Common myeloid progenitor, CD34-positive (primary cell): ENCODE measurements around the gene SDHB.

ENCODE experiments used
- CTCF ChIA-PET: fragments of 350-600 bp; sonication (Branson Sonifier 250); formaldehyde crosslinking; loops from one replicate; lab custom pipeline; 2021; ENCODE audit warnings: antibody characterized with exemption; lab: Charles Lee
- POLR2A ChIA-PET: fragments of 350-600 bp; sonication (Branson Sonifier 250); formaldehyde crosslinking; loops from one replicate; lab custom pipeline; 2021; ENCODE audit warnings: antibody characterized with exemption; lab: Charles Lee
- DNase-seq, 3 donors: peaks; one replicate each; pipeline versions ENCODE4 v3.0.0 to v3.0.0-alpha.2; 2013
- H3K27ac ChIP-seq, 2 experiments: 1 replicate in 1 of 2; 2 replicates in 1 of 2; pipeline ENCODE4 v1.7.0; 2013; ENCODE audit warnings: inconsistent platforms in 2 of 2, low read length in 2 of 2, mild to moderate bottlenecking in 2 of 2, low read depth in 1 of 2, moderate library complexity in 1 of 2; ENCODE audit not compliant: severe bottlenecking in 2 of 2, insufficient read depth in 1 of 2, poor library complexity in 1 of 2
- H3K27me3 ChIP-seq, 5 experiments: replicated peaks in 2 of 5; 1 replicate in 3 of 5; 2 replicates in 2 of 5; pipeline versions ENCODE4 v1.6.1 to v1.7.0; 2013; ENCODE audit warnings: low read length in 4 of 5, mild to moderate bottlenecking in 2 of 5, moderate library complexity in 2 of 5, inconsistent platforms in 1 of 5; ENCODE audit not compliant: insufficient read depth in 5 of 5, control insufficient read depth in 4 of 5
- H3K36me3 ChIP-seq, 4 experiments: 1 replicate in 2 of 4; 2 replicates in 2 of 4; pipeline versions ENCODE4 v1.6.1 to v1.7.0; 2013; ENCODE audit warnings: low read length in 3 of 4, control low read depth in 1 of 4, mild to moderate bottlenecking in 1 of 4; ENCODE audit not compliant: control insufficient read depth in 4 of 4, insufficient read depth in 4 of 4
- H3K4me1 ChIP-seq, 4 experiments: 1 replicate in 3 of 4; 2 replicates in 1 of 4; pipeline versions ENCODE4 v1.6.1 to v1.7.1; 2013; ENCODE audit warnings: low read length in 3 of 4, mild to moderate bottlenecking in 3 of 4, control low read depth in 1 of 4, inconsistent platforms in 1 of 4, moderate library complexity in 1 of 4; ENCODE audit not compliant: control insufficient read depth in 4 of 4, insufficient read depth in 4 of 4; ENCODE audit errors: control extremely low read depth in 1 of 4
- H3K4me3 ChIP-seq, 7 experiments: 1 replicate in 4 of 7; 2 replicates in 3 of 7; pipeline versions ENCODE4 v1.5.1 to v1.7.0; 2013; ENCODE audit warnings: mild to moderate bottlenecking in 7 of 7, low read length in 6 of 7, moderate library complexity in 6 of 7, inconsistent platforms in 2 of 7, low read depth in 2 of 7, control low read depth in 1 of 7; ENCODE audit not compliant: insufficient read depth in 4 of 7, control insufficient read depth in 1 of 7; ENCODE audit errors: extremely low read depth in 1 of 7
- H3K9me3 ChIP-seq, 5 experiments: 1 replicate in 4 of 5; 2 replicates in 1 of 5; pipeline versions ENCODE4 v1.6.1 to v1.7.1; 2013; ENCODE audit warnings: low read length in 4 of 5, mild to moderate bottlenecking in 2 of 5, inconsistent platforms in 1 of 5, low read depth in 1 of 5, moderate library complexity in 1 of 5; ENCODE audit not compliant: control insufficient read depth in 4 of 5, insufficient read depth in 2 of 5; ENCODE audit errors: control extremely low read depth in 1 of 5
- WGBS: methylation state at CpG from one replicate; pipeline ENCODE4 v1.1.5; 2013; ENCODE audit not compliant: insufficient coverage; 5-methylcytosine and 5-hydroxymethylcytosine counted together

The SDHB gene

DNA sequence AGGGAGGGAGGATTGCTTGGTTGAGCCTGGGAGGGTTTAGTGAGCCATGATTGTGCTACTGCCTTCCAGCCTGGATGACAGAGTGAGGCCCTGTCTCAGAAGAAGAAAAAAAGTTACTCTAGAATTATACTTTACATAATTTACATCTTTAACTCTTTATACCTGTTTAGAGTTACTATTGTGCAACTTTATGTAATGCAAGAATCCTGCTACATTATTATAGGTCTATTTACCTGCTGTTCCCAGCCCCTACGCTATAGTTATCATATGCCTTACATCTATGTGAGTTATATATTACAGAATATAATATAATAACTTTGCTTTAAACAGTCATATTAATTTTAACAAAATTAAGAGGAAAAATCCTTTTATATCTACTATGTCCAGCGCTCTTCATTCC is 14.3 kb downstream of the SDHB start:
- Histone ChIP-seq H3K4me1 (no peaks in the 10 kb centered on the region), H3K27me3 (no peaks in the 10 kb centered on the region), H3K9me3 (no peaks in the 10 kb centered on the region), H3K4me3 (no peak overlapping the region), H3K27ac (no peak overlapping the region), H3K36me3 (peaks cover 0 to 56% (median 34%) of the 10 kb centered on the region in 4 experiments)
- ChIA-PET CTCF (interaction anchor here (1.2 kb wide), 1 partner anchor 37 kb away, joined by 3 read pairs; no protein-coding TSS in a partner anchor), POLR2A (no interaction called here)
- DNase-seq = no peak
- 100% methylated on average over 1 of the region's 2 CpGs for WGBS

DNA sequence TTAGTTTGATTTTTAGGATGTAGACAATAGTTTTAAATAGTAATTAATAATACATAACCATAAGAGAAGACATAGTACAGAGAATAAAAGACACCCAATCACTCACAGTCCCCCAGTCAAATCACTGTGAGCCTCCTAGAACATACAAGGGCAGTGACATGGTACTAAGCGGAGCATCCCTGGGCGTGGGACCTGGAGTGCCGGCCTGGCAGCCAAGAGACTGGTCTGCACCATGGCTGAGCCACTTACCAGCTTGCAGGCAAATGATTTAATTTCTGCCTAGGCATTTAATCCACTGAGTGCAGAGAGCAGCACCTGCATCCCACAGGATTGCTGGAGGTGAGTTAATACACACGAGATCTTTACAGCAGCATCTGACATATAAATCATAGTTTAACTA is 20.4 kb downstream of the SDHB start:
- ChIA-PET CTCF (interaction anchor here (1.0 to 4.3 kb wide), 5 partner anchors 12 to 413 kb away, joined by 3 to 17 read pairs (median 4); no protein-coding TSS in a partner anchor), POLR2A (no interaction called here)
- DNase-seq = no peak
- WGBS = 100% methylated on average over 4 of the region's 4 CpGs
- Histone ChIP-seq H3K4me3 (no peak overlapping the region), H3K27ac (no peak overlapping the region), H3K9me3 (no peaks in the 10 kb centered on the region), H3K36me3 (peaks cover 8 to 48% (median 32%) of the 10 kb centered on the region in 4 experiments), H3K27me3 (no peaks in the 10 kb centered on the region), H3K4me1 (no peaks in the 10 kb centered on the region)

DNA sequence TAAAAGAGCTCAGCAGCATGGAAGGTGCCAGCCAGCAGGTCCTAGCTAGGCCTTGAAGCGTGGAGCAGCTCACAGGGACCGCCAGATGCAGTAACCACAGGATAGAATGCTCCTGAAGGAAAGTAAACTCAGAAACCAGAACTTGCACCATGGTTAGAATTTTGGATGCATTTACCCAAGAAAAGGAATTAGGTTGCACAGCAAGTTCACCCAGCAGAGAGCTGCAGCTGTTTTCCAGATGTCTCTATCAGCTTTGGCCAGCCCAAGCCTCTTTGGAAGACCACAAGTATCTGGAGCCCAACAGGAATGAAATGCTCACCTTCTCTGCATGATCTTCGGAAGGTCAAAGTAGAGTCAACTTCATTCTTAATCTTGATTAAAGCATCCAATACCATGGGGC is 21.1 kb downstream of the SDHB start:
- CTCF ChIA-PET = interaction anchor here (1.0 to 4.3 kb wide), 4 partner anchors 11 to 412 kb away, joined by 3 to 17 read pairs (median 8); no protein-coding TSS in a partner anchor

DNA sequence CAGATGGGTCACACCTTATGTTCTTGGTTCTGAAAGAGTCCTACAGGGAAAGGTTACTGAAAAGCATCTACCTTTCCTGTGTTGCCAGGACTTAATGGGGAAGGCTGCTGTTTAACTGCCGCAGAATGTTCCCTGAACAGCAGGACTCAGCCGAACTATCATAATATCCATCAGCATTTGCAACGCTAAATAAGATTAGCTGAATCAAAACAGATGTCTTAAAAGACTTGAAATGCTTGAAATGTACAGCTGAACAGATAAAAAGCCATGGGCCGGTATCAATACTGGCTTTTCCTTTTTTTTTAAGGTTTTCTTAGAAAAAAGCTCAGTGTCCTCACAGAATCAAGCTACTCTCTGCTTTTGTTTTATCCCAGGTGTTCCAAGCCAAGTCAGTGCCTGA is 22.4 kb downstream of the SDHB start:
- H3K27ac ChIP-seq = no peak overlapping the region
- no peak overlapping the region for H3K4me3 ChIP-seq
- DNase-seq = no peak
- no peaks in the 10 kb centered on the region for H3K4me1 ChIP-seq
- 100% methylated on average over 4 of the region's 4 CpGs for WGBS
- CTCF ChIA-PET = interaction anchor here (4.3 kb wide), 1 partner anchor 10 kb away, joined by 17 read pairs; no protein-coding TSS in a partner anchor
- peaks cover 8 to 62% (median 40%) of the 10 kb centered on the region in 4 experiments for H3K36me3 ChIP-seq
- H3K9me3 ChIP-seq = no peaks in the 10 kb centered on the region
- POLR2A ChIA-PET = no interaction called here
- no peaks in the 10 kb centered on the region for H3K27me3 ChIP-seq

More for the DNA sequence above, 21.1 kb downstream of the SDHB start:
- 100% methylated on average over 2 of the region's 3 CpGs for WGBS
- Histone ChIP-seq H3K27ac (no peak overlapping the region), H3K4me1 (no peaks in the 10 kb centered on the region), H3K27me3 (no peaks in the 10 kb centered on the region), H3K36me3 (peaks cover 8 to 53% (median 35%) of the 10 kb centered on the region in 4 experiments), H3K4me3 (no peak overlapping the region), H3K9me3 (no peaks in the 10 kb centered on the region)
- DNase-seq = no peak
- POLR2A ChIA-PET = no interaction called here

DNA sequence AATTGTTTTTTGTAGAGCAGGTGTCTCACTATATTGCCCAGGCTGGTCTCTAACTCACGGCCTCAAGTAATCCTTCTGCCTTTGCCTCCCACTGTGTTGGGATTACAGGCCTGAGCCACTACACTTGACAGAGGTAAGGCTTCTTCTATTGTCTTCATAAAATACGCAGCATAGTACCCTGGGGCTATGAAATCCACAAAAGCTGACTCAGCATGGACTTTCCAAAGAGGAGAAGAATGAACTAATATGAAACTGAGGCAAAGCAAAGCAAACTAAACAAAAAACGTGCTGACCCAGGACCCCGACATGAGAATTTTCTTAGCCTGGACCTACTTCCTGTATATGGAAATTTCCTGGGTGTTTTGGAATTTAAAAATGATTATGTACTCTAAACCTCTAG is 23.6 kb downstream of the SDHB start:
- 100% methylated on average over 4 of the region's 4 CpGs for WGBS
- no peaks in the 10 kb centered on the region for H3K9me3 ChIP-seq
- POLR2A ChIA-PET = no interaction called here
- no peak overlapping the region for H3K4me3 ChIP-seq
- no peaks in the 10 kb centered on the region for H3K4me1 ChIP-seq
- H3K27ac ChIP-seq = no peak overlapping the region
- H3K36me3 ChIP-seq = peaks cover 8 to 70% (median 46%) of the 10 kb centered on the region in 4 experiments
- no peak for DNase-seq
- H3K27me3 ChIP-seq = no peaks in the 10 kb centered on the region
- CTCF ChIA-PET = interaction anchor here (0.6 to 2.5 kb wide), 4 partner anchors 10 to 611 kb away, joined by 3 to 5 read pairs (median 4); no protein-coding TSS in a partner anchor

GRCh38 chr1:17028662-17029188 is 25.1 kb downstream of the SDHB start:
- H3K9me3 ChIP-seq = no peaks in the 10 kb centered on the region
- peaks cover 11 to 78% (median 54%) of the 10 kb centered on the region in 4 experiments for H3K36me3 ChIP-seq
- H3K27me3 ChIP-seq = no peaks in the 10 kb centered on the region
- ChIA-PET POLR2A (interaction anchor here (0.8 kb wide), 1 partner anchor 73 kb away, joined by 4 read pairs; no protein-coding TSS in a partner anchor), CTCF (interaction anchor here (0.5 to 2.5 kb wide), 3 partner anchors 14 to 408 kb away, joined by 3 to 5 read pairs (median 3); no protein-coding TSS in a partner anchor)
- H3K27ac ChIP-seq = no peak overlapping the region
- H3K4me3 ChIP-seq = no peak overlapping the region
- DNase-seq = no peak
- H3K4me1 ChIP-seq = peaks cover 0 to 11% (median 5%) of the 10 kb centered on the region in 4 experiments
- WGBS = 94% methylated on average over 3 of the region's 5 CpGs

DNA sequence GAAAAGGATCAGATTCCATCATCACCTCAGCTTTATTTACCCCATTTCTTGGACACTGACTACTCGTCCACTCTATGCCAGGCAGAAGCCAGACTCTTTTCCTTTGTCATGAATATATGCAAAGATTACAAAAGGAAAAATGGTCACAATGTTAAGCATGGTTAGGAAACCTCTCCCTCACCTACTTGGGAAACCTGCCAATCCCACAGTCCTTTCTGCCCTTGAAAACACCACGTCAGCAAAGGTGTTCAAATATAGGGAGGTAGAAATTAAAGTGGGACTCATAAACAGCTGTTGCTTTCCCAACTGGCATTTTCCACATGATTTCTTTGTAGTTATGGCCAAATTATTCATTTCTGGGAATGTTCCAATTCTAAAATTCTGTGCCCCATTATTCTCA is 25.9 kb downstream of the SDHB start:
- ChIA-PET POLR2A (no interaction called here), CTCF (interaction anchor here (2.5 kb wide), 1 partner anchor 18 kb away, joined by 5 read pairs; no protein-coding TSS in a partner anchor)
- Histone ChIP-seq H3K36me3 (peaks cover 11 to 73% (median 53%) of the 10 kb centered on the region in 4 experiments), H3K9me3 (no peaks in the 10 kb centered on the region), H3K27ac (no peak overlapping the region), H3K4me1 (peaks cover 0 to 19% (median 13%) of the 10 kb centered on the region in 4 experiments), H3K4me3 (no peak overlapping the region), H3K27me3 (no peaks in the 10 kb centered on the region)
- DNase-seq = no peak
- WGBS = no CpG with 5 or more reads among the region's 2 CpGs
